ENCODE measurements around the gene PTGES2.

GRCh38 chr9:128153947-128154695 lies 26.6 kb upstream of the PTGES2 start:
- TF ChIP-seq CTCF (IDR thresholded peaks at IDR 0.05) (no peak), POLR2A (IDR thresholded peaks at IDR 0.05; ENCODE audit: low read depth) (no peak), EP300 (IDR thresholded peaks at IDR 0.05) (no peak), POLR2AphosphoS5 (IDR thresholded peaks at IDR 0.05) (no peak)
